Prostate gland (tissue), 2 donors: Measurements from ENCODE around the gene CTBP2. TPM values are rescaled to one million over a fixed set of nuclear protein-coding genes. Genes with fewer than 3 reads are reported as not detected.

Source experiments
- DNase-seq: peaks from one replicate; pipeline ENCODE4 v3.0.0-alpha.2; 2019; ENCODE audit warnings: low spot score
- H3K27ac ChIP-seq, 2 donors: fragments of 200-600 bp; sonication (generic); 2 replicates each; pipeline ENCODE4 v1.5.1; 2017 to 2019
- H3K27me3 ChIP-seq: fragments of 200-600 bp; sonication (generic); replicated peaks from 2 replicates; pipeline ENCODE4 v1.5.1; 2019; ENCODE audit not compliant: insufficient read depth
- H3K36me3 ChIP-seq, 2 donors: fragments of 200-600 bp; sonication (generic); 1 replicate in 1 of 2; 2 replicates in 1 of 2; pipeline versions ENCODE4 v1.5.1 to v1.8.1; 2017 to 2019
- H3K4me1 ChIP-seq: fragments of 200-600 bp; sonication (generic); replicated peaks from 2 replicates; pipeline ENCODE4 v1.5.1; 2019
- H3K4me3 ChIP-seq, 2 donors: fragments of 200-600 bp; sonication (generic); 2 replicates each; pipeline ENCODE4 v1.5.1; 2017 to 2019
- H3K9me3 ChIP-seq: fragments of 200-600 bp; sonication (generic); 2 replicates; pipeline ENCODE4 v1.5.1; 2017
- CTCF ChIP-seq, 4 experiments: fragments of 200-600 bp in 2 of 4; fragments of 450-650 bp in 2 of 4; sonication (generic) in 2 of 4; IDR thresholded peaks; 1 replicate in 3 of 4; 2 replicates in 1 of 4; pipeline ENCODE4 v1.5.1; 2016 to 2019; ENCODE audit warnings: antibody characterized with exemption in 4 of 4, mild to moderate bottlenecking in 2 of 4, moderate library complexity in 2 of 4
- POLR2A ChIP-seq: fragments of 450-650 bp; IDR thresholded peaks from one replicate; pipeline ENCODE4 v1.6.1; 2016; ENCODE audit warnings: antibody characterized with exemption, mild to moderate bottlenecking
- POLR2AphosphoS5 ChIP-seq: sonication (generic); formaldehyde crosslinking; IDR thresholded peaks from one replicate; pipeline ENCODE4 v1.6.1; 2017; ENCODE audit warnings: antibody characterized with exemption
- WGBS: methylation state at CpG from one replicate; pipeline ENCODE4 v1.1.5; 2018; 5-methylcytosine and 5-hydroxymethylcytosine counted together
- intact Hi-C: fragments of 100-400 bp; cut with DNase I; formaldehyde crosslinking; loops from one replicate; pipeline ENCODE4 v1.14.2; 2022
- total RNA-seq, 2 donors: library from RNA; depleted of rRNA; stranded (reverse); fragments of >200 nt; gene quantifications; one replicate each; pipeline ENCODE4 v1.1.0, GENCODE V29; 2016

The CTBP2 gene
- total RNA-seq, 2 donors from 2014 or later: 70.2 to 89.7 TPM

DNA sequence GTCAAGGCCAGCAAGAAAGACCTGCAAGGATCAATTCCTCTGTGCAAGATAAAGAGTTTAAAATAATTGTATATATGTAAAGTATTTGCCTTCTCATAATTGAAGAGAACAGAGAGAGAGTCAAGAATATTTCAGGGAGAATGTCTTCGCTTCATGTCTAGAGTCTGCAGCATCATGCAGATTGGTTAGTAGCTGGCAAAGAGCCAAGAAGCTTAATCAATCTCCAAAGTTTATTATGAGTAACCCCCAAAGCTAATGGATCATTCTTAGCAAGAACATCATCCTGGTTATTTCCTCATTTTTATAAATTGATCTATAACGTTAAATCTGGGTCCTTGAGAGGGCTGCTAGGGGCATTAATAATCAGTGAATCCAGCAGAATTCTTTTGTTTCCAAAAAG lies 38.9 kb upstream of the CTBP2 start:
- TF ChIP-seq POLR2A (no peak), POLR2AphosphoS5 (no peak), CTCF (IDR thresholded peaks at IDR 0.05) (no peak)
- Histone ChIP-seq H3K27ac (no peak overlapping the region), H3K4me3 (no peak overlapping the region), H3K4me1 (no peaks in the 10 kb centered on the region), H3K36me3 (no peaks in the 10 kb centered on the region), H3K9me3 (no peaks in the 10 kb centered on the region), H3K27me3 (no peaks in the 10 kb centered on the region)
- no peak for DNase-seq
- WGBS: 88% methylated on average over 2 of the region's 2 CpGs
- intact Hi-C loops: no loop called here

GRCh38 chr10:125194814-125195213 lies 34.5 kb upstream of the CTBP2 start:
- H3K27me3 ChIP-seq: no peaks in the 10 kb centered on the region
- 90% methylated on average over 10 of the region's 10 CpGs for WGBS
- TF ChIP-seq POLR2A: no peak
- no peak for TF ChIP-seq POLR2AphosphoS5
- TF ChIP-seq CTCF (IDR thresholded peaks at IDR 0.05): no peak
- no peaks in the 10 kb centered on the region for H3K4me1 ChIP-seq
- H3K27ac ChIP-seq: no peak overlapping the region
- DNase-seq: no peak
- H3K9me3 ChIP-seq: no peaks in the 10 kb centered on the region
- H3K36me3 ChIP-seq: no peaks in the 10 kb centered on the region
- intact Hi-C loops: no loop called here
- no peak overlapping the region for H3K4me3 ChIP-seq

DNA sequence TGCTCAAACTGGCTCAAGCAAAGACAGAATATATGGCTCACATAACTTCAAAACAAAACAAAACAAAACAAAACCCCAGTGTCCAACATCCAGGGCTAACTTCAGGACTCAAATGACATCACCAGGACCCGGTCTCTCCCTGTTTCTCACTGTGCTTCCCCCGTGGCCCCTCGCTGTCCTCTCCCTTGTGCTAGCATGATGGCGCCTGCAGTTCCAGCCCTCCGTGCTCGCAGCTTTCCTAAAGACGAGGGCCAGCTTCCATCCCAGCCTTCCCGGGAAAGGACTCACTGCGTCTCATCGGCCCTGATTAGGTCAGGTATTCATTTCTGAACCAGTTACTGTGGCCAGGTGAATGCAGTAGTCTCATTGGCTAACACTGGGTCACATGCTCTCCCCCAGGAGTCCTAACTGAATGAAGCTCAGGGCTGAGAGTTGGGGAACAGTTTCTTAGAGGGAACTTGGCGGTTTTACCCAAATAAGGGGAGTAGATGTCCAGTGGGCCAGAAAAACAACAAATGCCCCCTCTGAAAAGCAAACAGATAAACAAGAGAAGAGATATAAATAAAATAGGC lies 33.0 kb upstream of the CTBP2 start:
- Histone ChIP-seq H3K27ac (no peak overlapping the region), H3K4me1 (no peaks in the 10 kb centered on the region), H3K4me3 (no peak overlapping the region), H3K27me3 (no peaks in the 10 kb centered on the region), H3K36me3 (no peaks in the 10 kb centered on the region), H3K9me3 (no peaks in the 10 kb centered on the region)
- intact Hi-C loops: no loop called here
- WGBS: 90% methylated on average over 11 of the region's 11 CpGs
- no peak for TF ChIP-seq CTCF (IDR thresholded peaks at IDR 0.05)
- TF ChIP-seq POLR2AphosphoS5: no peak
- TF ChIP-seq POLR2A: no peak
- DNase-seq: no peak

DNA sequence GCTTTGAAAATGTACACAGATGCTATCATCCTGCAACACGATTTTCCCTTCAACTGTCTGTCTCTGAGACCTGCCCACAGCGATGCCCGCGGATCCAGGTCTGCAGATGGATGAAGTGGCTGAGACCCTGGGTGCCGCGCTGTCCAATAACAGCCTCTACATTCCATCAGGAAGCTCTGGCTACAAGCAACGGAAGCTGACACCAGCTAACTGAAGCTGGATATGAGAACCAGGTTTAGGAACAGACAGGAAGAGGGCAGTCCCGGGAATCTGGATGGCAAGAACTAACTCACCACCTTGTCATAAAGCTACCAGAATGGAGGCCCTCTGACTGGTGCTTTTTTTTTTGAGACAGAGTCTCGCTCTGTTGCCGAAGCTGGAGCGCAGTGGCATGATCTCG lies 32.3 kb upstream of the CTBP2 start:
- H3K36me3 ChIP-seq: no peaks in the 10 kb centered on the region
- no peaks in the 10 kb centered on the region for H3K27me3 ChIP-seq
- H3K27ac ChIP-seq: no peak overlapping the region
- intact Hi-C loops: no loop called here
- no peaks in the 10 kb centered on the region for H3K4me1 ChIP-seq
- H3K9me3 ChIP-seq: no peaks in the 10 kb centered on the region
- no peak overlapping the region for H3K4me3 ChIP-seq
- 89% methylated on average over 12 of the region's 12 CpGs for WGBS
- no peak for TF ChIP-seq POLR2AphosphoS5
- no peak for TF ChIP-seq CTCF (IDR thresholded peaks at IDR 0.05)
- no peak for TF ChIP-seq POLR2A
- no peak for DNase-seq

- 89% methylated on average over 9 of the region's 9 CpGs for WGBS
Measured at GRCh38 chr10:125192005-125192404, 31.6 kb upstream of the CTBP2 start.

More at GRCh38 chr10:125192005-125192404, 31.6 kb upstream of the CTBP2 start:
- Histone ChIP-seq H3K4me1 (no peaks in the 10 kb centered on the region), H3K27me3 (no peaks in the 10 kb centered on the region), H3K4me3 (no peak overlapping the region), H3K9me3 (no peaks in the 10 kb centered on the region), H3K27ac (no peak overlapping the region), H3K36me3 (no peaks in the 10 kb centered on the region)
- intact Hi-C loops: no loop called here
- no peak for TF ChIP-seq POLR2AphosphoS5
- DNase-seq: no peak
